Measurements from ENCODE around the gene EEF1AKMT2. TPM values are rescaled to one million over a fixed set of nuclear protein-coding genes. Genes with fewer than 3 reads are reported as not detected.

EEF1AKMT2 gene
- polyA plus RNA-seq (2011; rRNA removed) (21.5 and 28.1 TPM in 2 replicates), polyA plus RNA-seq (2017; fragmentation: RNase III; extraction: RNeasy Plus Mini Kit Qiagen cat#74134 plus additional on column Dnase treatment) (23.4 to 27.8 TPM (median 23.5 TPM) in 3 replicates), polyA minus RNA-seq (2011; rRNA and poly(A)+ RNA removed) (8.8 and 9.9 TPM in 2 replicates)
- polyA plus RNA-seq (2012; cell fraction: cytosol; rRNA removed): 11.4 and 12.8 TPM in 2 replicates
- polyA plus RNA-seq (2012; cell fraction: nucleus; rRNA removed): 4.8 and 9.3 TPM in 2 replicates

DNA sequence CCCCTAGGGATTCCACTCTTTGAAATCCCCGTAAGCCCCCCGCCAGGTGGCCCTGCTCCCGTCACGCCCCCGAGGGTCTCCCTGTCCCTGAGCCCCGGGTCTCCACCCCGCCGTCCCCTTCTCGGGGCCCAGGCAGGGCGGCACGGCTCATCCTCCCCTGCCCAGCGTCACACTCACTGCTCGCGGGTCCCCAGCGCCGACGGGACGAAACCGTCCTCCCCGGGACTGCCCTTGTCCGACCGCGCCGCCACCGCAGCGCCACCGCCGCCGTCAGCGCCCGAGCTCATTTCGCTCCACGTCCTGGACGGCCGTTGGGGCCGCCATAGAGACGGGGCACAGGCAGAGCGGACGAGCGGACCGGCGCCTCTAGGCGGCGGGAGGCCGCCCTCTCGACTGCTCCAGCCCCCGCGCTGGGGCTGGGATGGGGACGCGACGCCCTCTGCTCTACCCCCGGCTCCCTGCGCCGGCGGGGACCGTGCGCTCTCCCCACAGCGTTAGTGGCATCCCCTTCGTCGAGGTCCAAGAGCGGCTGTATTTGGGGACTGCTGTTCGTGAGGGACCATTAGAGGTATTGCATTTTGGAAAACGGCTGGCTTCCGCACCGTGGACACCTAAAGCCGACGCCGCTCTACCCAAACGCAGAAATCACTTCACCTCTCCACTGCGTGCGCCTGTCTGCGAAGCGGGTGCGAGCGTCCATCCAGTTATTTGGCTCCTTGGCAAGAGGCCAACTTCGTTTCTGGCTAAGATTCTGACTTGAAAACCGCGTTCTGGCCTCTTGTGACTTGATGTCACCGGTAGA, at the start of gene EEF1AKMT2:
Gene EEF1AKMT2, minus strand, starts transcription at position 341 of the 802 bp plus-strand sequence. Its CDS starts 54 bp downstream, at position 287.
- Histone ChIP-seq H3K4me3 (peak within 1 kb of the TSS; percentile 93), H3K27ac (peak within 1 kb of the TSS; percentile 94 to 98), H3K4me1 (peaks cover 5% of the 10 kb centered on the region; the same call in 2 of the 3 replicates), H3K9me3 (no peaks in the 10 kb centered on the region), H3K4me2 (peak within 1 kb of the TSS; percentile 78)
- POLR2A ChIA-PET: interaction anchor here (0.6 to 3.5 kb wide), 6 partner anchors 10 to 49 kb away, joined by 3 to 30 read pairs (median 4); partner anchors contain the start of gene ABRAXAS2
- peak; percentile 98 to 99 for ATAC-seq
- CTCF ChIA-PET: interaction anchor here (1.5 to 1.6 kb wide), 2 partner anchors 10 kb away, joined by 4 to 6 read pairs; partner anchors contain the start of gene ABRAXAS2
- peak; percentile 84 to 89 for DNase-seq (ENCODE audit: low read depth in 1 of 2, low spot score in 1 of 2)
- no peak for FAIRE-seq
- WGBS (ENCODE audit: missing lambda C conversion rate): under 1% methylated on average over 26 of the region's 79 CpGs
- TF ChIP-seq, protein P1, sequence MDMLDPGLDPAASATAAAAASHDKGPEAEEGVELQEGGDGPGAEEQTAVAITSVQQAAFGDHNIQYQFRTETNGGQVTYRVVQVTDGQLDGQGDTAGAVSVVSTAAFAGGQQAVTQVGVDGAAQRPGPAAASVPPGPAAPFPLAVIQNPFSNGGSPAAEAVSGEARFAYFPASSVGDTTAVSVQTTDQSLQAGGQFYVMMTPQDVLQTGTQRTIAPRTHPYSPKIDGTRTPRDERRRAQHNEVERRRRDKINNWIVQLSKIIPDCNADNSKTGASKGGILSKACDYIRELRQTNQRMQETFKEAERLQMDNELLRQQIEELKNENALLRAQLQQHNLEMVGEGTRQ (IDR thresholded peaks at IDR 0.05): no peak
- TF ChIP-seq PHF8 (IDR thresholded peaks at IDR 0.05; ENCODE audit: borderline replicate concordance, low read depth): peak; percentile 97
- 0 out of 2 replicates have a peak, but pooled peaks have one; percentile 16 for TF ChIP-seq RFX5 (IDR thresholded peaks at IDR 0.05)
- TF ChIP-seq, protein P2, sequence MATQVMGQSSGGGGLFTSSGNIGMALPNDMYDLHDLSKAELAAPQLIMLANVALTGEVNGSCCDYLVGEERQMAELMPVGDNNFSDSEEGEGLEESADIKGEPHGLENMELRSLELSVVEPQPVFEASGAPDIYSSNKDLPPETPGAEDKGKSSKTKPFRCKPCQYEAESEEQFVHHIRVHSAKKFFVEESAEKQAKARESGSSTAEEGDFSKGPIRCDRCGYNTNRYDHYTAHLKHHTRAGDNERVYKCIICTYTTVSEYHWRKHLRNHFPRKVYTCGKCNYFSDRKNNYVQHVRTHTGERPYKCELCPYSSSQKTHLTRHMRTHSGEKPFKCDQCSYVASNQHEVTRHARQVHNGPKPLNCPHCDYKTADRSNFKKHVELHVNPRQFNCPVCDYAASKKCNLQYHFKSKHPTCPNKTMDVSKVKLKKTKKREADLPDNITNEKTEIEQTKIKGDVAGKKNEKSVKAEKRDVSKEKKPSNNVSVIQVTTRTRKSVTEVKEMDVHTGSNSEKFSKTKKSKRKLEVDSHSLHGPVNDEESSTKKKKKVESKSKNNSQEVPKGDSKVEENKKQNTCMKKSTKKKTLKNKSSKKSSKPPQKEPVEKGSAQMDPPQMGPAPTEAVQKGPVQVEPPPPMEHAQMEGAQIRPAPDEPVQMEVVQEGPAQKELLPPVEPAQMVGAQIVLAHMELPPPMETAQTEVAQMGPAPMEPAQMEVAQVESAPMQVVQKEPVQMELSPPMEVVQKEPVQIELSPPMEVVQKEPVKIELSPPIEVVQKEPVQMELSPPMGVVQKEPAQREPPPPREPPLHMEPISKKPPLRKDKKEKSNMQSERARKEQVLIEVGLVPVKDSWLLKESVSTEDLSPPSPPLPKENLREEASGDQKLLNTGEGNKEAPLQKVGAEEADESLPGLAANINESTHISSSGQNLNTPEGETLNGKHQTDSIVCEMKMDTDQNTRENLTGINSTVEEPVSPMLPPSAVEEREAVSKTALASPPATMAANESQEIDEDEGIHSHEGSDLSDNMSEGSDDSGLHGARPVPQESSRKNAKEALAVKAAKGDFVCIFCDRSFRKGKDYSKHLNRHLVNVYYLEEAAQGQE (IDR thresholded peaks at IDR 0.05): no peak
- TF ChIP-seq, protein P3, sequence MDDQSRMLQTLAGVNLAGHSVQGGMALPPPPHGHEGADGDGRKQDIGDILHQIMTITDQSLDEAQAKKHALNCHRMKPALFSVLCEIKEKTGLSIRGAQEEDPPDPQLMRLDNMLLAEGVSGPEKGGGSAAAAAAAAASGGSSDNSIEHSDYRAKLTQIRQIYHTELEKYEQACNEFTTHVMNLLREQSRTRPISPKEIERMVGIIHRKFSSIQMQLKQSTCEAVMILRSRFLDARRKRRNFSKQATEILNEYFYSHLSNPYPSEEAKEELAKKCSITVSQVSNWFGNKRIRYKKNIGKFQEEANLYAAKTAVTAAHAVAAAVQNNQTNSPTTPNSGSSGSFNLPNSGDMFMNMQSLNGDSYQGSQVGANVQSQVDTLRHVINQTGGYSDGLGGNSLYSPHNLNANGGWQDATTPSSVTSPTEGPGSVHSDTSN (IDR thresholded peaks at IDR 0.05): no peak
- 0 out of 2 replicates have a peak, but pooled peaks have one; percentile 21 for TF ChIP-seq MAZ (IDR thresholded peaks at IDR 0.05; ENCODE audit: borderline replicate concordance, low read depth, low read length)
- peak; percentile 36; the same call in 1 of the 2 replicates for TF ChIP-seq MYC (IDR thresholded peaks at IDR 0.05; ENCODE audit: borderline replicate concordance, low read length)
- TF ChIP-seq FOSB (CRISPR knock-in tag; IDR thresholded peaks at IDR 0.05): no peak
- TF ChIP-seq, protein P4, sequence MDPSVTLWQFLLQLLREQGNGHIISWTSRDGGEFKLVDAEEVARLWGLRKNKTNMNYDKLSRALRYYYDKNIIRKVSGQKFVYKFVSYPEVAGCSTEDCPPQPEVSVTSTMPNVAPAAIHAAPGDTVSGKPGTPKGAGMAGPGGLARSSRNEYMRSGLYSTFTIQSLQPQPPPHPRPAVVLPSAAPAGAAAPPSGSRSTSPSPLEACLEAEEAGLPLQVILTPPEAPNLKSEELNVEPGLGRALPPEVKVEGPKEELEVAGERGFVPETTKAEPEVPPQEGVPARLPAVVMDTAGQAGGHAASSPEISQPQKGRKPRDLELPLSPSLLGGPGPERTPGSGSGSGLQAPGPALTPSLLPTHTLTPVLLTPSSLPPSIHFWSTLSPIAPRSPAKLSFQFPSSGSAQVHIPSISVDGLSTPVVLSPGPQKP (IDR thresholded peaks at IDR 0.05; ENCODE audit: low read depth, low read length): no peak
- TF ChIP-seq SMC3 (IDR thresholded peaks at IDR 0.05): no peak
- TF ChIP-seq RARB (CRISPR knock-in tag; IDR thresholded peaks at IDR 0.05): no peak
- TF ChIP-seq, protein P5, sequence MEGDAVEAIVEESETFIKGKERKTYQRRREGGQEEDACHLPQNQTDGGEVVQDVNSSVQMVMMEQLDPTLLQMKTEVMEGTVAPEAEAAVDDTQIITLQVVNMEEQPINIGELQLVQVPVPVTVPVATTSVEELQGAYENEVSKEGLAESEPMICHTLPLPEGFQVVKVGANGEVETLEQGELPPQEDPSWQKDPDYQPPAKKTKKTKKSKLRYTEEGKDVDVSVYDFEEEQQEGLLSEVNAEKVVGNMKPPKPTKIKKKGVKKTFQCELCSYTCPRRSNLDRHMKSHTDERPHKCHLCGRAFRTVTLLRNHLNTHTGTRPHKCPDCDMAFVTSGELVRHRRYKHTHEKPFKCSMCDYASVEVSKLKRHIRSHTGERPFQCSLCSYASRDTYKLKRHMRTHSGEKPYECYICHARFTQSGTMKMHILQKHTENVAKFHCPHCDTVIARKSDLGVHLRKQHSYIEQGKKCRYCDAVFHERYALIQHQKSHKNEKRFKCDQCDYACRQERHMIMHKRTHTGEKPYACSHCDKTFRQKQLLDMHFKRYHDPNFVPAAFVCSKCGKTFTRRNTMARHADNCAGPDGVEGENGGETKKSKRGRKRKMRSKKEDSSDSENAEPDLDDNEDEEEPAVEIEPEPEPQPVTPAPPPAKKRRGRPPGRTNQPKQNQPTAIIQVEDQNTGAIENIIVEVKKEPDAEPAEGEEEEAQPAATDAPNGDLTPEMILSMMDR (IDR thresholded peaks at IDR 0.05): 0 out of 3 replicates have a peak, but pooled peaks have one; percentile 11
- TF ChIP-seq ZSCAN20 (CRISPR knock-in tag; IDR thresholded peaks at IDR 0.05): no peak
- TF ChIP-seq KDM5A (IDR thresholded peaks at IDR 0.05): peak; percentile 59
- TF ChIP-seq HOXB13 (CRISPR knock-in tag; IDR thresholded peaks at IDR 0.05; ENCODE audit: low read depth): no peak
- TF ChIP-seq, protein P6, sequence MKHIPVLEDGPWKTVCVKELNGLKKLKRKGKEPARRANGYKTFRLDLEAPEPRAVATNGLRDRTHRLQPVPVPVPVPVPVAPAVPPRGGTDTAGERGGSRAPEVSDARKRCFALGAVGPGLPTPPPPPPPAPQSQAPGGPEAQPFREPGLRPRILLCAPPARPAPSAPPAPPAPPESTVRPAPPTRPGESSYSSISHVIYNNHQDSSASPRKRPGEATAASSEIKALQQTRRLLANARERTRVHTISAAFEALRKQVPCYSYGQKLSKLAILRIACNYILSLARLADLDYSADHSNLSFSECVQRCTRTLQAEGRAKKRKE (CRISPR knock-in tag; IDR thresholded peaks at IDR 0.05; ENCODE audit: low read depth): no peak
- no peak for TF ChIP-seq CEBPB (IDR thresholded peaks at IDR 0.05)
- no peak for TF ChIP-seq NPAS2 (CRISPR knock-in tag; IDR thresholded peaks at IDR 0.05; ENCODE audit: borderline replicate concordance)
- TF ChIP-seq TFCP2L1 (CRISPR knock-in tag; IDR thresholded peaks at IDR 0.05): no peak
- peak; percentile 92 for TF ChIP-seq POLR2A (IDR thresholded peaks at IDR 0.05; ENCODE audit: low read length)
- no peak for TF ChIP-seq KDM1A (IDR thresholded peaks at IDR 0.05; ENCODE audit: low read depth)
- no peak for TF ChIP-seq NR3C1 (IDR thresholded peaks at IDR 0.05)
- TF ChIP-seq ZNF302 (CRISPR knock-in tag; IDR thresholded peaks at IDR 0.05): no peak
- TF ChIP-seq RAD21 (conservative IDR thresholded peaks at IDR 0.05 in 1 of 2, IDR thresholded peaks at IDR 0.05 in 1 of 2): no peak; a peak in 1 of 5 replicates
- no peak for TF ChIP-seq ZFP36 (IDR thresholded peaks at IDR 0.05; ENCODE audit: borderline replicate concordance, partially characterized antibody)
- peak; percentile 4; the same call in 1 of the 2 replicates for TF ChIP-seq GATA3 (IDR thresholded peaks at IDR 0.05; ENCODE audit: borderline replicate concordance)
- no peak for TF ChIP-seq CHD4 (IDR thresholded peaks at IDR 0.05; ENCODE audit: borderline replicate concordance)
- TF ChIP-seq CBX8 (IDR thresholded peaks at IDR 0.05): no peak
- no peak for TF ChIP-seq CHD2 (IDR thresholded peaks at IDR 0.05; ENCODE audit: low read length, partially characterized antibody)
